HepG2 (cell line): ENCODE measurements around the gene NT5C. TPM values are rescaled to one million over a fixed set of nuclear protein-coding genes. Genes with fewer than 3 reads are reported as not detected.

Experiments used
- AGO2 ChIP-seq: fragments of 200-400 bp; formaldehyde crosslinking; optimal IDR thresholded peaks from 2 replicates; pipeline ENCODE3; 2017; ENCODE audit warnings: mild to moderate bottlenecking, low read depth, low read length, moderate library complexity
- EED ChIP-seq: sonication (generic); formaldehyde crosslinking; IDR thresholded peaks from 2 replicates; pipeline ENCODE4 v1.5.0; 2020; ENCODE audit warnings: mild to moderate bottlenecking, missing genetic modification reagents
- EP300 ChIP-seq, 3 experiments: sonication (generic) in 1 of 3; formaldehyde crosslinking in 1 of 3; IDR thresholded peaks; 2 replicates each; pipeline versions ENCODE4 v1.5.1 to v1.6.1; 2011 to 2020; ENCODE audit warnings: low read depth in 2 of 3, low read length in 2 of 3, borderline replicate concordance in 1 of 3, improper control_type of control experiment in 1 of 3, mild to moderate bottlenecking in 1 of 3, missing genetic modification reagents in 1 of 3, moderate library complexity in 1 of 3
- HNRNPUL1 ChIP-seq: fragments of 200-400 bp; formaldehyde crosslinking; IDR thresholded peaks from 2 replicates; pipeline ENCODE4 v1.6.1; 2017; ENCODE audit warnings: low read depth, mild to moderate bottlenecking, low read length, moderate library complexity
- IKZF1 ChIP-seq: fragments of 450-650 bp; IDR thresholded peaks from 2 replicates; pipeline ENCODE4 v1.7.1; 2016
- NCOR1 ChIP-seq: fragments of 200-600 bp; sonication (generic); IDR thresholded peaks from 2 replicates; pipeline ENCODE4 v1.7.0; 2017; ENCODE audit warnings: antibody characterized with exemption, low read length, borderline replicate concordance
- SNRNP70 ChIP-seq: fragments of 200-400 bp; formaldehyde crosslinking; IDR thresholded peaks from 2 replicates; pipeline ENCODE4 v1.6.1; 2017; ENCODE audit warnings: mild to moderate bottlenecking, low read depth, low read length, moderate library complexity
- SYNCRIP ChIP-seq: fragments of 200-400 bp; formaldehyde crosslinking; IDR thresholded peaks from 2 replicates; pipeline ENCODE4 v1.6.1; 2018; ENCODE audit warnings: mild to moderate bottlenecking, low read depth, low read length; ENCODE audit not compliant: insufficient read depth
- ZFP36L2 ChIP-seq: sonication (generic); formaldehyde crosslinking; IDR thresholded peaks from 2 replicates; pipeline ENCODE4 v1.4.0; 2020; ENCODE audit warnings: missing genetic modification reagents
- ZFP82 ChIP-seq: sonication (generic); formaldehyde crosslinking; IDR thresholded peaks from 2 replicates; pipeline ENCODE4 v1.5.1; 2020; ENCODE audit warnings: mild to moderate bottlenecking, missing genetic modification reagents, borderline replicate concordance
- ZNF225 ChIP-seq: sonication (generic); formaldehyde crosslinking; IDR thresholded peaks from 2 replicates; pipeline ENCODE4 v1.4.0; 2020; ENCODE audit warnings: mild to moderate bottlenecking, missing genetic modification reagents
- ZNF251 ChIP-seq: sonication (generic); formaldehyde crosslinking; IDR thresholded peaks from 2 replicates; pipeline ENCODE4 v1.9.0; 2021; ENCODE audit warnings: mild to moderate bottlenecking, missing genetic modification reagents
- ZNF652 ChIP-seq: IDR thresholded peaks from 2 replicates; pipeline ENCODE4 v1.6.1; 2016; ENCODE audit warnings: low read depth, borderline replicate concordance
- ZZZ3 ChIP-seq: sonication (generic); formaldehyde crosslinking; IDR thresholded peaks from 2 replicates; pipeline ENCODE4 v1.4.0; 2020; ENCODE audit warnings: missing genetic modification reagents, mild to moderate bottlenecking, borderline replicate concordance
- polyA plus RNA-seq, 8 experiments: library from polyadenylated mRNA; depleted of rRNA in 3 of 8; stranded (reverse) in 7 of 8; unstranded in 1 of 8; fragments of >200 nt; fragmentation: Illumina TruSeq in 4 of 8; extraction: Trizol in 4 of 8; gene quantifications; 2 replicates each; pipeline versions ENCODE4 v1.2.1 to v1.2.3, GENCODE V29; 2011 to 2016; ENCODE audit warnings: low read depth in 4 of 8, missing spikeins in 1 of 8, mixed read lengths in 1 of 8; ENCODE audit not compliant: insufficient read depth in 1 of 8
- total RNA-seq, 5 experiments: library from RNA; depleted of rRNA; stranded (reverse); fragments of >200 nt; fragmentation: Illumina TruSeq; extraction: Trizol; gene quantifications; 2 replicates each; pipeline ENCODE4 v1.2.3, GENCODE V29; 2016; ENCODE audit warnings: low read depth in 1 of 5
- TF ChIP-seq, protein P1 (sequence below): sonication (generic); formaldehyde crosslinking; IDR thresholded peaks from 2 replicates; pipeline ENCODE4 v1.4.0; 2020; ENCODE audit warnings: missing genetic modification reagents
- TF ChIP-seq, protein P2 (sequence below): sonication (generic); formaldehyde crosslinking; IDR thresholded peaks from one replicate; pipeline ENCODE4 v1.5.1; 2020; ENCODE audit warnings: mild to moderate bottlenecking, missing genetic modification reagents; ENCODE audit errors: not compliant biosample characterization

The NT5C gene
- total and polyA plus RNA-seq, 2 of the 13 experiments (the other 11 are each of a cell fraction or from before 2014, with no cell fraction given): 42.8 to 48.6 TPM

DNA sequence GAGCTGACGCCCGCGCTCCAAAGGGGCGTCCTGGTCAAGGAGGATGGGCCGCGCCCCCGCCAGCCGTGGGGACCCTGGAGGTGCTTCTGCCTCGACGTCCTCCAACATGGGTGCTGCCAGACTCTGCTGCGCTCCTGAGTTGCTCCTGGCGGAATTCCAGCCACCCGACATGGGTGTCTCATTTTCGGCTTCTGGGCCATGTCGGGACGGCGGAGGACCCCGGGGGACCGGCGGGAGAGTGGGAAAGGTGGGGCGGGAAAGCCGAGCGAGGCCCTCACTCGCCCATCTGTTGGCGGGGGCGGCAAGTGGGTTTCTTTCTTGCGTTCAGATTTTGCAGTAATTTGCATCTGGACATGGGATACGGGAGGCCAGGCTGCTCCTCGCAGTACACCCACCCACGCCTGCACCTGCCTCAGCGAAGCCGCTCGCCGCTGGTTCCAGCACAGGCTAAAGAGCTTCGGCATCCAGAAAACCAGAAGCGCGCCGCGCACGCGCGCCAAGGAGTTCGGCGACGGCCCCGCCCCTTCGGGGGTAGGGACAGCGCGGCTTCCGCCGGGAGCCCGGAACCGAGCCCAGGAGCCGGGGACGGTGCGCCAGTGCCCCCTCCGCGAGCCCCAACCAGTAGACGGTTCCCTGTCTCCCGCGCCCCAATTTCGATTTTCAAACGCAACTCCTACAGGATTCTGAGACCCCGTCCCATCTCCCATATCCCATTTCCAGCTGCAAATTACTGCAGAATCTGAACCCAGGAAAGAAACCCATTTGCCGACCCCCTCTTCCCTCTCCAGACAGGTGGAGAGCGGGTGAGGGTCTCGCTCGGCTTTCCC is 21.9 kb downstream of the NT5C start, which contains the start of gene ARMC7 (continued):
- TF ChIP-seq ZZZ3 (CRISPR knock-in tag): no peak
- TF ChIP-seq ZNF652 (CRISPR knock-in tag): no peak
- TF ChIP-seq, protein P1, sequence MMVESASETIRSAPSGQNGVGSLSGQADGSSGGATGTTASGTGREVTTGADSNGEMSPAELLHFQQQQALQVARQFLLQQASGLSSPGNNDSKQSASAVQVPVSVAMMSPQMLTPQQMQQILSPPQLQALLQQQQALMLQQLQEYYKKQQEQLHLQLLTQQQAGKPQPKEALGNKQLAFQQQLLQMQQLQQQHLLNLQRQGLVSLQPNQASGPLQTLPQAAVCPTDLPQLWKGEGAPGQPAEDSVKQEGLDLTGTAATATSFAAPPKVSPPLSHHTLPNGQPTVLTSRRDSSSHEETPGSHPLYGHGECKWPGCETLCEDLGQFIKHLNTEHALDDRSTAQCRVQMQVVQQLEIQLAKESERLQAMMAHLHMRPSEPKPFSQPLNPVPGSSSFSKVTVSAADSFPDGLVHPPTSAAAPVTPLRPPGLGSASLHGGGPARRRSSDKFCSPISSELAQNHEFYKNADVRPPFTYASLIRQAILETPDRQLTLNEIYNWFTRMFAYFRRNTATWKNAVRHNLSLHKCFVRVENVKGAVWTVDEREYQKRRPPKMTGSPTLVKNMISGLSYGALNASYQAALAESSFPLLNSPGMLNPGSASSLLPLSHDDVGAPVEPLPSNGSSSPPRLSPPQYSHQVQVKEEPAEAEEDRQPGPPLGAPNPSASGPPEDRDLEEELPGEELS (CRISPR knock-in tag): no peak; the same call in 1 of the 2 replicates
- TF ChIP-seq EED (CRISPR knock-in tag): peak; percentile 50
- no peak for TF ChIP-seq SNRNP70
- TF ChIP-seq IKZF1: no peak
- no peak for TF ChIP-seq NCOR1
- no peak for TF ChIP-seq ZNF225 (CRISPR knock-in tag)
- peak; percentile 79 for TF ChIP-seq AGO2
- TF ChIP-seq, protein P2, sequence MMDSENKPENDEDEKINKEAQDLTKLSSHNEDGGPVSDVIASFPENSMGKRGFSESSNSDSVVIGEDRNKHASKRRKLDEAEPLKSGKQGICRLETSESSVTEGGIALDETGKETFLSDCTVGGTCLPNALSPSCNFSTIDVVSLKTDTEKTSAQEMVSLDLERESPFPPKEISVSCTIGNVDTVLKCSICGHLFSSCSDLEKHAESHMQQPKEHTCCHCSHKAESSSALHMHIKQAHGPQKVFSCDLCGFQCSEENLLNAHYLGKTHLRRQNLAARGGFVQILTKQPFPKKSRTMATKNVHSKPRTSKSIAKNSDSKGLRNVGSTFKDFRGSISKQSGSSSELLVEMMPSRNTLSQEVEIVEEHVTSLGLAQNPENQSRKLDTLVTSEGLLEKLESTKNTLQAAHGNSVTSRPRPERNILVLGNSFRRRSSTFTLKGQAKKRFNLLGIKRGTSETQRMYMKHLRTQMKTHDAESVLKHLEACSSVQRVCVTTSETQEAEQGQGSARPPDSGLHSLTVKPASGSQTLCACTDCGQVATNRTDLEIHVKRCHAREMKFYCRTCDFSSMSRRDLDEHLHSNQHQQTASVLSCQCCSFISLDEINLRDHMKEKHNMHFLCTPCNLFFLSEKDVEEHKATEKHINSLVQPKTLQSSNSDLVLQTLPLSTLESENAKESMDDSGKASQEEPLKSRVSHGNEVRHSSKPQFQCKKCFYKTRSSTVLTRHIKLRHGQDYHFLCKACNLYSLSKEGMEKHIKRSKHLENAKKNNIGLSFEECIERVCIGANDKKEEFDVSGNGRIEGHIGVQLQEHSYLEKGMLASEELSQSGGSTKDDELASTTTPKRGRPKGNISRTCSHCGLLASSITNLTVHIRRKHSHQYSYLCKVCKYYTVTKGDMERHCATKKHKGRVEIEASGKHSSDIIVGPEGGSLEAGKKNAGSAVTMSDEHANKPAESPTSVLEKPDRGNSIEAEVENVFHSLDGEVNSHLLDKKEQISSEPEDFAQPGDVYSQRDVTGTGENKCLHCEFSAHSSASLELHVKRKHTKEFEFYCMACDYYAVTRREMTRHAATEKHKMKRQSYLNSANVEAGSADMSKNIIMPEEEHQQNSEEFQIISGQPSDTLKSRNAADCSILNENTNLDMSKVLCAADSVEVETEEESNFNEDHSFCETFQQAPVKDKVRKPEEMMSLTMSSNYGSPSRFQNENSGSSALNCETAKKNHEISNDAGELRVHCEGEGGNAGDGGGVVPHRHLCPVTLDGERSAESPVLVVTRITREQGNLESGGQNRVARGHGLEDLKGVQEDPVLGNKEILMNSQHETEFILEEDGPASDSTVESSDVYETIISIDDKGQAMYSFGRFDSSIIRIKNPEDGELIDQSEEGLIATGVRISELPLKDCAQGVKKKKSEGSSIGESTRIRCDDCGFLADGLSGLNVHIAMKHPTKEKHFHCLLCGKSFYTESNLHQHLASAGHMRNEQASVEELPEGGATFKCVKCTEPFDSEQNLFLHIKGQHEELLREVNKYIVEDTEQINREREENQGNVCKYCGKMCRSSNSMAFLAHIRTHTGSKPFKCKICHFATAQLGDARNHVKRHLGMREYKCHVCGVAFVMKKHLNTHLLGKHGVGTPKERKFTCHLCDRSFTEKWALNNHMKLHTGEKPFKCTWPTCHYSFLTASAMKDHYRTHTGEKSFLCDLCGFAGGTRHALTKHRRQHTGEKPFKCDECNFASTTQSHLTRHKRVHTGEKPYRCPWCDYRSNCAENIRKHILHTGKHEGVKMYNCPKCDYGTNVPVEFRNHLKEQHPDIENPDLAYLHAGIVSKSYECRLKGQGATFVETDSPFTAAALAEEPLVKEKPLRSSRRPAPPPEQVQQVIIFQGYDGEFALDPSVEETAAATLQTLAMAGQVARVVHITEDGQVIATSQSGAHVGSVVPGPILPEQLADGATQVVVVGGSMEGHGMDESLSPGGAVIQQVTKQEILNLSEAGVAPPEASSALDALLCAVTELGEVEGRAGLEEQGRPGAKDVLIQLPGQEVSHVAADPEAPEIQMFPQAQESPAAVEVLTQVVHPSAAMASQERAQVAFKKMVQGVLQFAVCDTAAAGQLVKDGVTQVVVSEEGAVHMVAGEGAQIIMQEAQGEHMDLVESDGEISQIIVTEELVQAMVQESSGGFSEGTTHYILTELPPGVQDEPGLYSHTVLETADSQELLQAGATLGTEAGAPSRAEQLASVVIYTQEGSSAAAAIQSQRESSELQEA (CRISPR knock-in tag): peak; percentile 69
- no peak for TF ChIP-seq HNRNPUL1
- 0 out of 2 replicates have a peak, but pooled peaks have one; percentile 28 for TF ChIP-seq ZFP36L2
- TF ChIP-seq ZFP82 (CRISPR knock-in tag): 0 out of 2 replicates have a peak, but pooled peaks have one; percentile 40
- TF ChIP-seq ZNF251: no peak
- TF ChIP-seq SYNCRIP: no peak
- no peak for TF ChIP-seq EP300 (IDR thresholded peaks at IDR 0.05; ENCODE audit: low read depth in 2 of 2, low read length in 2 of 2)
- 0 out of 2 replicates have a peak, but pooled peaks have one; percentile 30 for TF ChIP-seq EP300 (CRISPR knock-in tag; IDR thresholded peaks at IDR 0.05; ENCODE audit: borderline replicate concordance)
